Measurements from ENCODE around the gene PRODH2.

Gene PRODH2

DNA sequence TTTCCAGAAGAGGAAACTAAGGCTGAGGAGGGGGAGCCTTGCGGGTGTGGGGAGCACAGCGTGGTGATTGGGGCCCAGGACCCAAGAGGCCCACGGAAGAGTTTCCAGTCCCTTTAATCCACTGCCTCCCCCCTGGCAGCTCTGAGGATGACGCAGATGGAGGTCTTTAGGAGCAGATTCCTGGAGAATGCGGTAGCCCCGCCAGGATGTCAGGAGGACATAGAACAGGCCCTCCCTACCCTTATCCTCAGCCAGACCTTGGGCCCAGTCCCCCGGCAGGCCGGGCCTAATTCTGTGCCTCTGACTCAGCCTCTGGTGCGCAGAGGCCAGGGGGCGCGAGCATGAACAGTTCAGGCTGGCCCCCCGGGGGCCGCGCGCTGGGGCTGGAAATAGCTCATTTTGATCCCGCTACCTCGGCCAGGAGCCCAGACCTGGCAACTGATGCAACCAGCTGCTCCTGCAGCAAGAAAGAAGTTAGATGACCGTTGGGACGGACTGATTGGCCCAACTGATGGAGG is 55.4 kb downstream of the PRODH2 start:
- DNase-seq, result peak; percentile 44

DNA sequence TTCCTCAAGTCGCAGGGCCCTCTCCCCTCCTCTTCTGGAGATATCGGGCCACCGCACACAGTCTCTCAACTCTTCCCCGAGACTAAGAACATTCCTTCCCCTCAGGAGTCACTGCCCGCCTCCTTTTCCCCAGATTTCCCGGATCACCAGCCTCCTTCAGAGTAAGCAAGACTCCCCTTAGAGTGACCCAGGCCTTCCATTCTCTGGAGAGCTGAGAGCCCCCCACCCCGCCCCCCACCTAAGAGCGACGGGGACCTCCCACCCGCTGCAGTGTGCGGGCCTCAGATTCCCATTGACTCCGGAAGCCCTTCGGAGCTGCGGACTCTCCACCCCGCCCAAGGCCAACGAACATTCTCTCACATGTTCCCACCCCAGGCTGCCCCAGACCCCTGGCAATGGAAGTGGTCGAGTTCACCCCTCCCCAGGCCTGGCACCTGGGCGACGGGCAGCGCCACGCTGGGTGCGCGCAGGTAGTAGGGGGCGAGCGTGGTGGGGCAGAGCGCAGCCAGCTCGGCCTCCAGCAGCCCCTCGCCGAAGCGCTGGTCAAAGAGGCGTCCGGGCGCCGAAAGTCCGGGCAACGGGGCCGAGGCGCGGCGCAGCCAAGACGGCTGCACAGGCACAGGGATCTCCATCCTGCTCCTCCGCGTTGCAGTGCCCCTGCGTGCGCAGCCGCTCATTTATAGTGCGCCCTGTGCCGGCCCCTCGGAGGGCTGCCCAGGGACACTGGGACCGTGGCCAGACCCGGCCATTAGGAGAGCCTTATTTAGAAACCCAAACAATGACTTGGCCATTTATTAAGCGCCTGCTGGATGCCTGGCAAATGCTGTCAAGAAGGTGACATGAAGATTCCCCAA is 56.0 kb downstream of the PRODH2 start, which contains the start of gene HSPB6:
Gene HSPB6 (minus strand): TSS at position 653 of the 854 bp plus-strand sequence. CDS start 21 bp downstream, at position 632.
- no peak for DNase-seq

DNA sequence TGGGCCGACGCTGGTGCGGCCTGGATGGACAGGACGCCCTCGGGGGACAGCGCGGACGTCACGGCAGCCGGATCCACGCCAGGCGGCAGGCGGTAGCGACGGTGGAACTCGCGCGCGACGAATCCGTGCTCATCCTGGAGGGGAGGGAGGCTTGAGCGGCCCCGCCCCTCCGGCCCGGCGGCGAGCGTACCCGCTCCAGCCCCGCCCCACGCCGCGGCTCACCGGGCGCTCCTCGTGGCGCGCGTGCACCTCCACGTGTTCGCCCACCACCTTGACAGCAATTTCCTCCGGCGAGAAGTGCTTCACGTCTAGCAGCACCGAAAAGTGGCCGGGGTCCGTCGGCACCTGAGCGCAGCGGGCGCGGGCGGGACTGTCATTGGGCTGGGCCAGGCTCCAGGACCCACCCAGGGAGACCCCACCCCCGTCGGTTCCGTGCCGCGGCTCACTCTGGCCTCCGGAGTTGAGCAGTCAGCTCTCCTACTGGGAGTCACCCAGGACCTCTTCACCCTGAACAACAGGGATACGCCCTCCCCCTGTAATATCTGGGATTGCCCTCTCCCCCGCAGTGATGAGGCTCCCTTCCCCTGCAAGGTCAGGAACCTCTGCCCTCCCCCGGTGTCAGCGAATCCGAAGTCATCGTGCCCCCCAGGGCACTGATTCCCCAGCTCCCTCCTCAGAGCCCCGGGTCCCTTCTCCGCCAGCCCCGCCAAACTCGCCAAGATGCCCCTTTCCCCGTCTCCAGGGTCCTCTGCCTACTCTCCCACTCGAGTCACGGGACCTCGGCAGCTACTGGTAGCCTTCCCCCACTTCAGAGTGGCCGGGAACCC is 56.9 kb downstream of the PRODH2 start:
- peak; percentile 46 for DNase-seq

DNA sequence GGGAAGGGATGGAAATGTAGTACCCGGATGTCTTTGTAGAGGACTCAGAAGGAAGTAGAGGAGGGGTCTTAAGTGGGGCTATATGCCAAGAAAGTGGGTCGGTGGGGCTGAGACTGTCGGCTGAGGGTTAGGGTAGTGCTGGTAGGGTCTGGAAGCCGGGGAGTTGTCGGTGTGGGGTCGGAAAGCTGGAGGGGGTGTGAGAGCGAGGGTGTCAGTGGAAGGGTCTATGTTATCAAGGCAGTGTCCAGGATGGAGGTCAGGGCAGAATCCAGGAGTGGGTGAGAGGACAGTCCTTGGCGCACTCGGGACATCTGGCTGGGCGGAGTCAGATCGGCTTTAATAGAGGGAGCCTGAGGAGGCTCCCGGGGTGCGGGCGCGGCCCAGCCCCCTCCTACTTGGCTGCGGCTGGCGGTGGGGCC is 57.5 kb downstream of the PRODH2 start:
- no peak for DNase-seq

DNA sequence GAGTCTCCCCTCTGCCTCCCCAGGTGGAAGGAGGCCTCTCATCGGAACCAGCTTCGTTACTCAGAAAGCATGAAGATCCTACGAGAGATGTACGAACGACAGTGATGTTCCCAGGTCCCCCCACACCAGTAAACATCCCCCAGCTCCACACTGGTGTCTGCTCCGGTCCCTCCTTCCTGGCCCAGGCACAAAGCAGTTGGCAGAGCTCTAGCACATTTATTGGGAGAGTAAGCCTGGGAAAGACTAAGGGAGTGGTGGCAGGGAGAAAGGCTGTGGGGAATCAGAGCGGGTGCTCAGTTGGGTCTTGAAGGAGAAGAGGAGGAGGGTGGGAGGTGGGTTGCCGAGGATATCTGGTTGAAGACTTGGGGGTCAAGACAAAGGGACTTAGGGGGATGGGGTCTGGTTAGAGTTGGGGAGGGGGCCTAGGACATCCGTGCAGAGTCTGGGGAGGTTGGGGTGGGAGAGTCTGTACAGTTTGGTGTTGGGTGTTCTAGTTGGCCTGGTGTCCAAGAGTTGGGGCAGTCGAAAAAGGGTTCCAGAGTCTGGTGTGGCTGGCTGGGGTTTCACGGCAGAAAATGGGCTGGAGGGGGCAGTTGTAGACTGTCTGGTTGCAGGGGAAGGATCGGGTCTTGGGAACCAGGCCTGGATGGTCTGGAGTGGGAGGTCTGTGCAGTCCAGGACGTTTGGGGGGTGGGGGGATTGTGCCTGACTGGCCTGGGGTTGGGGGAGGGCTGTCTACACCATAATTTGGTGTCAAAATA is 58.1 kb downstream of the PRODH2 start:
- DNase-seq, result no peak

DNA sequence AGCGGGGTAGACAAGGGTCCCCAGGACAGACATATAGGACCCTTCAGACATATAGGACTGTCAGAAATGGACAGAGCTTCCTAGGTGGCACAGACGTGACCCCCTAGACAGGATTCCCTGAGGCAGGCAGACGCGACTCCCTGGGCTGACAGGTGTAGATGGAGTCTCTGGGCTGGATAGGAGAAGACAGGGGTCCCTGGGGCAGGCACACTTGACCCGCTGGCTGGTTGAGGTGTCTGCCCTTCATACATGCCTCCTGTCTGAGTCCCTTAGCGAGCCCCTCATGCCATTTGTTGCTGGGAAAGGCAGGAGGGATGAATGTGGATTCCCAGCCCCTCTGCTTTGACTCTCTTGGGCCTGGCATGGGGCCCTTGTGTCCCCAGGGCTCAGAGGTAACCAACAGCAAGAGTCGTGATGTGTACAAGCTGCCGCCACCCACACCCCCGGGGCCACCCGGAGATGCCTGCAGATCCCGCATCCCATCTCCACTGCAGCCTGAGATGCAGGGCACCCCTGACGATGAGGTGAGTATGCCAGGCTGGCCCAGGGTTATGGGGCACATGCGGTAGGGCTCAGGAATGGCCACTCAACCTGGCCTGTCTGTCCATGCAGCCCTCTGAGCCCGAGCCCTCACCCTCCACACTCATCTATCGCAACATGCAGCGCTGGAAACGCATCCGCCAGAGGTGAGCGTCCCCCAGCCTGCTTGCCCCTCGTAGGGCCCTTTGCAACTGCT is 58.8 kb downstream of the PRODH2 start:
- no peak for DNase-seq

DNA sequence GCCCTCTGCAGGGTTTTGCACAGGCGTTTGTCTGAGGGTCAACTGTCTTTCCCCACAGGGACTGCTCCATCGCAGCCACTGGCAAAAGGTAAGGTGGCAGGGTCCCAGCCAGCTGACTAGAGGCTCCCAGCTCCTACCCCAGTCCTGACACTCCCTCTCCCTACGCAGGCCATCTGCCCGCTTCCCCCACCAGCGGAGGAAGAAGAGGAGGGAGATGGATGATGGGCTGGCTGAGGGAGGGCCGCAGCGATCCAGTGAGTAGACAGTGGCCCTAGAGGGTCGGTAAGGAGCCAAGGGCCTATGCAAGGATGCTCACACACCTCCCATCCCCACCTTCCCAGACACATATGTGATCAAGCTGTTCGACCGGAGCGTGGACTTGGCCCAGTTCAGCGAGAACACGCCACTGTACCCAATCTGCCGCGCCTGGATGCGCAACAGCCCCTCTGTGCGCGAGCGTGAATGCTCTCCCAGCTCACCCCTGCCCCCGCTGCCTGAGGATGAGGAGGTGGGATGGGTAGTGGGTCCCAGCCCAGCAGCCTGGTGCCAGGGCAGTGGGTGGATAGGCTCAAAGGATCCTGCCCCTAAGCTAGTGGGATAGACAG is 59.8 kb downstream of the PRODH2 start:
- no peak for DNase-seq

DNA sequence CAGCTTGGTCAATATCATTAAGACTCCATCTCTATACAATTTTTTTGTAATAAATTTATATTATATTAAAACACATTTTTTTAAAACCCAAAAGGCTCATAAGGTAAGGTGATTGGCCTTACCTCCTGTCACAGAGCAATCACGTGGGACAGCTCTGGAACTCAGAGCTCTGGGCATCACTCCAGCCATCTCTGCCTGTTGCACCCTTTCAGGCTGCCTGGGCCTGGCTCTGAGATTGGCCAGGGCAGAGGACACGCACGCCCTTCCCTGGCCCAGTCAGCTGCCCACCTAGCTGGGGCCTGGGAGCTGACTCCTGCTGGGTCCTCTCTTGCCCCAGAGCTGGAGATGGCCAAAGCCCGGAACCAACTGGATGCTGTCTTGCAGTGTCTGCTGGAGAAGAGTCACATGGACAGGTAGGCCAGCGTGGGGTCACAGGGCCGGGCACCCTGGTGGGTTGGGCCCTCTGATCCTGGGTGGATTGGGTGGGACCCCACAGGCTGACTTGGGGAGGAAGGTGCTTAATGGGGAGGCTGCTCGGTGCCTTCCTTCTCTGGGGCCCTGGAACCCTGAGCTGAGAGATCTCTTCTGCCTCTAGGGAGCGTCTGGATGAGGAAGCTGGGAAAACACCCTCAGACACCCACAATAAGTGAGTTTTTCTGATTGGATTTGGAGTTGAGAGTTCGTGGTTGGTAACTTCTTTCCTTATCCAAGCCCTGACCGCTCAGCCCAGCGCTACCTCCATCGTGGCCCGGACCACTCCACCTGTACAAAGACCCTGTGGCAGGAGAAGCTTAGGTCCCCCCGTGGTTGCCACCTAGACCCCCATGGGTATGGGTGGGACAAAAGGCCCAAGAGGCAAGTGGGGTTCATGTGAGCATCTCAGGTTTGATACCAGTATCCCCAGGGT is 60.6 kb downstream of the PRODH2 start:
- DNase-seq, result no peak

DNA sequence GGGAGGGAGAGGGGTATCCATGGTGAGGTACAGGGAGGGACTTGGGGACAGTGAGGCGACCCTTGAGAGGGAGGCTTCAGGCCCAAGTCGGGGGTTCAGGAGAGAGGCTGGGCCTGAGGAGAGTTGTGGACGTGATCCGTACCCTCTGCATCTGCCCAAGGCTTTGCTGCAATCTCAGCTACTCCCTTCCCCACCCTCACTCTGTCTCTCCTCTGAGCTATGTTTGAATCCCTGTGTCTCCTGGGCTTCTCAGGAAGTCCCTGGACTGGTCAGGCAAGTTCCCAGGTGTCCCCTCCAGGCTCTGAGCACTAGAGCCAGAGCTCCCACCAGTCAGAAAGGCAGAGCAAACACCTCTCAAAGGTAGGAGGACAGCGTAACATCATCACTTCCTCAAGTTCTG is 62.5 kb downstream of the PRODH2 start:
- DNase-seq, result no peak

All from activated CD4-positive, alpha-beta T cell treated with anti-CD3 and anti-CD28 coated beads, Interleukin-2, Interleukin-6, amounts not matched to agents 100 ng/mL and 50 ng/mL, durations not matched to agents 16 hours and 8 hours (primary cell).